Prostate gland (tissue), 2 donors: ENCODE measurements around the gene ADGRF4. TPM values are rescaled to one million over a fixed set of nuclear protein-coding genes. Genes with fewer than 3 reads are reported as not detected.

Experiments
- DNase-seq: peaks from one replicate; pipeline ENCODE4 v3.0.0-alpha.2; 2019; ENCODE audit warnings: low spot score
- H3K27ac ChIP-seq, 2 donors: fragments of 200-600 bp; sonication (generic); 2 replicates each; pipeline ENCODE4 v1.5.1; 2017 to 2019
- H3K27me3 ChIP-seq: fragments of 200-600 bp; sonication (generic); replicated peaks from 2 replicates; pipeline ENCODE4 v1.5.1; 2019; ENCODE audit not compliant: insufficient read depth
- H3K36me3 ChIP-seq, 2 donors: fragments of 200-600 bp; sonication (generic); 1 replicate in 1 of 2; 2 replicates in 1 of 2; pipeline versions ENCODE4 v1.5.1 to v1.8.1; 2017 to 2019
- H3K4me1 ChIP-seq: fragments of 200-600 bp; sonication (generic); replicated peaks from 2 replicates; pipeline ENCODE4 v1.5.1; 2019
- H3K4me3 ChIP-seq, 2 donors: fragments of 200-600 bp; sonication (generic); 2 replicates each; pipeline ENCODE4 v1.5.1; 2017 to 2019
- H3K9me3 ChIP-seq: fragments of 200-600 bp; sonication (generic); 2 replicates; pipeline ENCODE4 v1.5.1; 2017
- POLR2A ChIP-seq: fragments of 450-650 bp; IDR thresholded peaks from one replicate; pipeline ENCODE4 v1.6.1; 2016; ENCODE audit warnings: antibody characterized with exemption, mild to moderate bottlenecking
- POLR2AphosphoS5 ChIP-seq: sonication (generic); formaldehyde crosslinking; IDR thresholded peaks from one replicate; pipeline ENCODE4 v1.6.1; 2017; ENCODE audit warnings: antibody characterized with exemption
- WGBS: methylation state at CpG from one replicate; pipeline ENCODE4 v1.1.5; 2018; 5-methylcytosine and 5-hydroxymethylcytosine counted together
- intact Hi-C: fragments of 100-400 bp; cut with DNase I; formaldehyde crosslinking; loops from one replicate; pipeline ENCODE4 v1.14.2; 2022
- total RNA-seq, 2 donors: library from RNA; depleted of rRNA; stranded (reverse); fragments of >200 nt; gene quantifications; one replicate each; pipeline ENCODE4 v1.1.0, GENCODE V29; 2016
- TF ChIP-seq, protein P1 (sequence below), 4 experiments: fragments of 200-600 bp in 2 of 4; fragments of 450-650 bp in 2 of 4; sonication (generic) in 2 of 4; IDR thresholded peaks; 1 replicate in 3 of 4; 2 replicates in 1 of 4; pipeline ENCODE4 v1.5.1; 2016 to 2019; ENCODE audit warnings: antibody characterized with exemption in 4 of 4, mild to moderate bottlenecking in 2 of 4, moderate library complexity in 2 of 4

Gene ADGRF4
- total RNA-seq, 2 donors from 2014 or later = 0.23 TPM; not detected in 1

GRCh38 chr6:47710295-47710694 is 11.9 kb downstream of the ADGRF4 start:
- 52% methylated on average over 1 of the region's 1 CpG for WGBS
- no peak overlapping the region for H3K4me3 ChIP-seq
- intact Hi-C loops = no loop called here

GRCh38 chr6:47713200-47713599 is 14.8 kb downstream of the ADGRF4 start:
- Histone ChIP-seq H3K4me3 (no peak overlapping the region), H3K4me1 (no peaks in the 10 kb centered on the region), H3K27me3 (no peaks in the 10 kb centered on the region), H3K9me3 (no peaks in the 10 kb centered on the region), H3K36me3 (no peaks in the 10 kb centered on the region), H3K27ac (no peak overlapping the region)
- TF ChIP-seq POLR2A (no peak), POLR2AphosphoS5 (no peak)
- TF ChIP-seq, protein P1, sequence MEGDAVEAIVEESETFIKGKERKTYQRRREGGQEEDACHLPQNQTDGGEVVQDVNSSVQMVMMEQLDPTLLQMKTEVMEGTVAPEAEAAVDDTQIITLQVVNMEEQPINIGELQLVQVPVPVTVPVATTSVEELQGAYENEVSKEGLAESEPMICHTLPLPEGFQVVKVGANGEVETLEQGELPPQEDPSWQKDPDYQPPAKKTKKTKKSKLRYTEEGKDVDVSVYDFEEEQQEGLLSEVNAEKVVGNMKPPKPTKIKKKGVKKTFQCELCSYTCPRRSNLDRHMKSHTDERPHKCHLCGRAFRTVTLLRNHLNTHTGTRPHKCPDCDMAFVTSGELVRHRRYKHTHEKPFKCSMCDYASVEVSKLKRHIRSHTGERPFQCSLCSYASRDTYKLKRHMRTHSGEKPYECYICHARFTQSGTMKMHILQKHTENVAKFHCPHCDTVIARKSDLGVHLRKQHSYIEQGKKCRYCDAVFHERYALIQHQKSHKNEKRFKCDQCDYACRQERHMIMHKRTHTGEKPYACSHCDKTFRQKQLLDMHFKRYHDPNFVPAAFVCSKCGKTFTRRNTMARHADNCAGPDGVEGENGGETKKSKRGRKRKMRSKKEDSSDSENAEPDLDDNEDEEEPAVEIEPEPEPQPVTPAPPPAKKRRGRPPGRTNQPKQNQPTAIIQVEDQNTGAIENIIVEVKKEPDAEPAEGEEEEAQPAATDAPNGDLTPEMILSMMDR (IDR thresholded peaks at IDR 0.05) = no peak
- DNase-seq = no peak
- intact Hi-C loops = no loop called here
- WGBS = 96% methylated on average over 2 of the region's 2 CpGs

More at GRCh38 chr6:47710295-47710694, 11.9 kb downstream of the ADGRF4 start:
- Histone ChIP-seq H3K27me3 (no peaks in the 10 kb centered on the region), H3K9me3 (no peaks in the 10 kb centered on the region), H3K4me1 (no peaks in the 10 kb centered on the region), H3K36me3 (no peaks in the 10 kb centered on the region), H3K27ac (no peak overlapping the region)
- DNase-seq = no peak
- TF ChIP-seq POLR2AphosphoS5 = no peak
- no peak for TF ChIP-seq POLR2A
- TF ChIP-seq, protein P1 (IDR thresholded peaks at IDR 0.05) = no peak

DNA sequence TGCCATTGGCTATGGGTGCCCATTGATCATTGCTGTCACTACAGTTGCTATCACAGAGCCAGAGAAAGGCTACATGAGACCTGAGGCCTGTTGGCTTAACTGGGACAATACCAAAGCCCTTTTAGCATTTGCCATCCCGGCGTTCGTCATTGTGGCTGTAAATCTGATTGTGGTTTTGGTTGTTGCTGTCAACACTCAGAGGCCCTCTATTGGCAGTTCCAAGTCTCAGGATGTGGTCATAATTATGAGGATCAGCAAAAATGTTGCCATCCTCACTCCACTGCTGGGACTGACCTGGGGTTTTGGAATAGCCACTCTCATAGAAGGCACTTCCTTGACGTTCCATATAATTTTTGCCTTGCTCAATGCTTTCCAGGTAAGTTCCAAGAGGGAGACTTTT is 16.4 kb downstream of the ADGRF4 start:
- Histone ChIP-seq H3K36me3 (no peaks in the 10 kb centered on the region), H3K4me3 (no peak overlapping the region), H3K9me3 (no peaks in the 10 kb centered on the region), H3K27me3 (no peaks in the 10 kb centered on the region), H3K4me1 (no peaks in the 10 kb centered on the region), H3K27ac (no peak overlapping the region)
- no peak for DNase-seq
- TF ChIP-seq POLR2A = no peak
- no peak for TF ChIP-seq POLR2AphosphoS5
- TF ChIP-seq, protein P1 (IDR thresholded peaks at IDR 0.05) = no peak
- intact Hi-C loops = no loop called here
- 81% methylated on average over 4 of the region's 4 CpGs for WGBS

DNA sequence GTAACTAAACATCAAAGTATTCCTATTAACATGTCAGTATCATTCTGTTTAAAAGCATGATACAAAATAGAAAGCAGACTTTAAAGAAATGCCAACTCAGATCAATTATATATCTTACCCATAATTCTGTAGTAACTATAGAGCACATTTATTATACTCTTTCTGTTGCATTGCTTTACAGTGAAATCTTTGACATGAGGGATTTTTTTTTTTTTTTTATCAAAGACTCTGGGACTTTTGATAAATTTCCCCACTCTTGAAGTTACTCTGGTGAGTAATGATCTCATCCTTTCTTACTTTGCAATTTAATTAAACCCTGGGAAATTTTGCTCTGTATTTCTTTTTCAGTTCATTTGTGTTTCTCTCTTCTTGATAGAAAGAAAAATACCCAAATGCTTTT is 17.4 kb downstream of the ADGRF4 start:
- Histone ChIP-seq H3K27me3 (no peaks in the 10 kb centered on the region), H3K4me3 (no peak overlapping the region), H3K9me3 (no peaks in the 10 kb centered on the region), H3K36me3 (no peaks in the 10 kb centered on the region), H3K4me1 (no peaks in the 10 kb centered on the region), H3K27ac (no peak overlapping the region)
- TF ChIP-seq, protein P1 (IDR thresholded peaks at IDR 0.05) = no peak
- TF ChIP-seq POLR2AphosphoS5 (no peak), POLR2A (no peak)
- intact Hi-C loops = no loop called here
- no peak for DNase-seq

DNA sequence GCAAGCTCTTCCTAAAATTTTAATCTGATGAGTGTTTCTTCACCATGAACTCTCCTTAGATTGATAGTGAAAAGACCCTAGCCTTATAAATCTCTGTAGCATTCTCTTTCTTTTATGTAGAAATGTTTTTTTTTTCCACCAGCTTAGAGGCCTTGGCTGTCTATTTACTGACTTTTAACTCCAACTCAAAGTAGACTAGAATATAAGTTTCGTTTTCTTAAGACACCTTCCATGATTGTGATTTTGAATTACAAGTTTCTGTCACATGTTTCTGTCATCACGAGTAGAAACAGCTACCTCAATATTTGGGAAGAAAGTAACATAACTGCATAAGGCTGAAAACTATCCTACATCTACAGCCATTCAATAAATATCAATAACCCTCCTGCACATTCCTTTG is 17.8 kb downstream of the ADGRF4 start:
- TF ChIP-seq POLR2A = no peak
- no peak for TF ChIP-seq POLR2AphosphoS5
- TF ChIP-seq, protein P1 (IDR thresholded peaks at IDR 0.05) = no peak
- intact Hi-C loops = no loop called here
- no peaks in the 10 kb centered on the region for H3K27me3 ChIP-seq
- no peak for DNase-seq
- H3K4me3 ChIP-seq = no peak overlapping the region
- no peak overlapping the region for H3K27ac ChIP-seq
- H3K4me1 ChIP-seq = no peaks in the 10 kb centered on the region
- 62% methylated on average over 2 of the region's 2 CpGs for WGBS
- H3K9me3 ChIP-seq = no peaks in the 10 kb centered on the region
- no peaks in the 10 kb centered on the region for H3K36me3 ChIP-seq
